T-helper 1 cell treated with Interleukin-12 subunit alpha and Interleukin-12 subunit beta and Interleukin-4 antibody, amounts not matched to agents 30 ng/mL and 1 ng/mL, for 36 hours (primary cell): ENCODE results near the gene ULK4. TPM values are rescaled to one million over a fixed set of nuclear protein-coding genes. Genes with fewer than 3 reads are reported as not detected.

Experiments used
- intact Hi-C: fragments of 100-400 bp; cut with micrococcal nuclease; formaldehyde crosslinking; loops from one replicate; pipeline ENCODE4 v1.15.1; 2024
- total RNA-seq: library from RNA; stranded (reverse); gene quantifications from 2 replicates; pipeline ENCODE4 v1.2.3, GENCODE V29; 2022

The ULK4 gene
- total RNA-seq, 1 donor from 2014 or later: 9.9 TPM

DNA sequence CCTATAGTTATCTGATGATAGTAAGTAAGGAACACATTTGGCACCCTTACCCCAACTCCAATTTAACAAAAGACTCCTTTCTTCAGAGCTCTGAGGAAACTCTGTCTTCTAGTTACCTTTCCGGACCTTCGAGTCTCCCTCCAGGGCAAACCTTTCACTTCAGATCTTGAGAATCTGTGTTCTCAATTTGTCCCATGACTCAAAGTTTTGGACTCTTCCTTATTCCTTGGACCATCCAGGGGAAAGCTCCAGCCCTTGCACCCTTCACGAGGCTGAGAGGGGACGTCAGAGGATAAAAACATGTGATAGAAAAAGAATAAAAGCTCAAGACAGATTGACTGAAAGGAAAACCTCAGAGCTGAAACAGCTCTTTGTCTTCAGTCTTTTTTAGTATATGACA is 685.7 kb downstream of the ULK4 start:
- intact Hi-C loops: no loop called here

DNA sequence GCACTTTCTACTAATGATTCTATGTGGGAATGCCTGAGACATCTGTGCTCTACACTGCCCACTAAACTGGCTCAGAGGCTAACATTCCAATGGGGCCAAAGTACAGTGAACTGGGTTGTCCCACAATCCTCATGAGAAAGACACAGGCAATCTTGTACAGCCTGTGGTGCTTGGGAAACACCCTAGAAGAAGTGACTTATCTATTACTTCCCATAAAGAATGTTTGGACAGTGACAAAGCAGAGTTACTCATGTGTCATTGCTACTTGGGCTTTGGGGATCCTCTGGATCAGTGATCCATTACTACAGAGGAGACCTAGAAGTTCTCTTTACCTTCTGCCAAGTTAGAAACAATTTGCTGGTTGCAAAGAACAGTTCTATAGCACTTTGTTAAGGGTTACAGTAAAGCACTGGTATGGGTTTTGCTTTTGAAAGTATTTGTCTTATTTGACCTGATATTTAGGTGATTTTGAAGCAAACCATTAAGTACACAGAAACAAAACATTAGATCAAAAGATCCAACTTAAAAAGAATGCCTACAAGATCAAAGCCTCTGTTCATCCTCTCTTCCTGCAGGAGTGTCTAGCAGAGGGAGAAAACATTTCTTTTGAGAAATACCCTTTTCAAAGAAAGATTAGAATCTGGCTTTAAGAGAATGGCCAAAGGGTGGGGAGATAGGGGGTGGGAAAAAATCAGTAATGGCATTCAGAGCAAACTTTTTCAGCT is 686.8 kb downstream of the ULK4 start:
- intact Hi-C loops: no loop called here

DNA sequence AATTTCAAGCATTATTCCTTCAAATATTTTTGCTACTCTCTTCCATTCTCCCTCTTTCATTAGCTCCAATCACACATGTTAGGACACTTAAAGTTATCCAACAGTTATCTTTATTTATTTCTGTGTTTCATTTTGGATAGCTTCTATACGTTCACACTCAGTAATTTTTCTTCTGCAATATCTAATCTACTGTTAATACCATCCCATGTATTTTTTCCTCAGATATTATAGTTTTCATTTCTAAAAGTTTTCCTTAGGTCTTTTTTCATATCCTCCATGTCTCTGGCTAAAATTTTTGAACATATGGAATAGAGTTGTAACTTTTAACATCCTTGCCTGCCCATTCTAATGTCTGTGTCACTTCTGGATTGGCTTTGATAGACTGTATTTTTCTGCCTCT is 689.2 kb downstream of the ULK4 start:
- intact Hi-C loops: no loop called here

GRCh38 chr3:41267975-41268640 is 693.8 kb downstream of the ULK4 start:
- intact Hi-C loops: no loop called here

DNA sequence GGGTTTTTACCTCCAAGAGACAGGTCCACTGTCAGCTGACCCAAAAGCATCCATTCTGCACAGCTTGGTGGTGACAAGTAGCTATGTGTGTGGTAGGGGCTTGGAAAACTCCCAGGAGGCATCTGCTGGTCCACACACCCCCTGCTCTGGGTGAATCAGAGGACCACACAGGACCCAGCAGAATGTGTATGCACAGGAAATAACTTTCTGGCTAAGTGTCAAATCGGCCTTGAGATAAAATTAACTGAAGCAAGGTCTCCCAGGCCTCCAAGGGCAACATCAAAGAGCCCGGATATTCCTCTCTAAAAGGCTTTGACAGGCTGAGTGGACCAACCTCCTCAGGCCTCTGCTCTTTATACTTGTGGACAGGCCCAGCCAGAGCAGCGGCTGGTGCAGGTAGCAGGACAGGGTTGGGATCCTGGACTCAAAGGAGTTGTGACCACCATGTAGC is 696.1 kb downstream of the ULK4 start:
- intact Hi-C loops: no loop called here

- intact Hi-C loops: no loop called here
Measured at GRCh38 chr3:41265011-41265545, 696.8 kb downstream of the ULK4 start.

- intact Hi-C loops: no loop called here
Measured at GRCh38 chr3:41260063-41260450, 701.8 kb downstream of the ULK4 start.

DNA sequence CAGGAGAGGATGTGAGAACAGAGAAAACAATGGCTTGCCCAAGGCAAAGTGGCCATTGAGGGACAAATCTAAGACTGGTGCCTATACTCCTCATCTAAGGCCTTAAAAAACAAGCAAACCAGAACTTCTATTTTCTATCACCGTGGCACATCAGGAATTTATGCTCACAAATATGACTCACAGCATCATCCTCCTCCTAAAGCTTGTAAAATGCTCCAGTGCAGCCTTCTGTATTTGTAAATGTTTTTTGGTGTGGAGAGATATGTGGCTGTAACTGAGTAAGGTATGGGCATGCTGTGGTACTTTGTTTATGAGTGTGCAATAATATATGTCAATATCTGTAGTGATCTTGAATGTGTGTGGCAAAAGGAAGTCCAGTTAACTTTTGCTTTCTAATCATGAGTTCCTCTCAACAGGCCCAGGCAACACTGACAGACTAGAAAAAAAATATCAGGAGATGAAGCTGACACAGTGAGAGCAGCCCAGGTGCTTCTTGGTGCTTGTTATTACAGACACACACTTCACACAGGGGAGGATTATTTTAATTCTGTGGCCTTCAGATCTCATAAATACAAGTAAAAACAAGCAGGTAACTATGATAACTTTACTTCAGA is 702.3 kb downstream of the ULK4 start:
- intact Hi-C loops: no loop called here

GRCh38 chr3:41258239-41258800 is 703.6 kb downstream of the ULK4 start:
- intact Hi-C loops: no loop called here

GRCh38 chr3:41251593-41251992 is 710.3 kb downstream of the ULK4 start:
- intact Hi-C loops: no loop called here

GRCh38 chr3:41250825-41251224 is 711.1 kb downstream of the ULK4 start:
- intact Hi-C loops: no loop called here

DNA sequence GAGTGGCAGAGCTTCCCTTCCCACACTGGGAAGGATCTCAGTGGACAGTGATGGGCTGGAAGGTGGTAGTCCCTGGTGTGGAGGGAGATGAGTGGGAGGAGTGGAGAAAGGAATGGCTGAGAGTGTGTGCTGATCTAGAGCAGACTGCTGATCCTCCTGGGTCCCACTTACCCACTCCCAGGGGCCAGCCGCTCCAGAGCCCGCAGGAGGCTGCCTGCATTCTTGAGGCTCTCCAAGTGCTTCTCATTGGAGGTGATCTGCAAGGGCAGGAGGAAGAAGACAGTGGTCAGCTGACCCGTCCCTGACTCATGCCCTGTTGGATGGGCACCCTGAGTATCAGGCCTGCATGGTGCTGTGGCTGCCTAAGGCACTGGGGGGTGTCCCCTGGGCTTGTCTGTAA is 712.6 kb downstream of the ULK4 start:
- intact Hi-C loops: no loop called here

DNA sequence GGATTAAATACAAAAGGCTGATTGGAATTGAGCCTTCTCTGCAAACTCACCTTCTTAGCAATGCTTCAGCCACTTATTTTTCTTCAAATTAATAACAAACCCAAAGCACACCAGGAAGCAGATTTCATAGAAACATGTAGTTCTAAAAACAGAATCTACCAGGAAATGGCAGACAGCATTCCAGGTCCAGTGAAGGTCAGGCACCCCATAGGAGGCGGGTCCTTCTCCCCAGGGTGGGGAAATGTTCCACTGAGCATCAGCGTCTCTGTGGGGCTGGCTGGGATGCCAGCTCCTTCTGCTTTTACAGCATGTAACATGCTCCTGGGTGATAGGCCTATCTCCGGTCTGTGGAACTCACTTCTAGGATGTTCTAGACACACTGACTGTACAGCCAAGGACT is 713.4 kb downstream of the ULK4 start:
- intact Hi-C loops: no loop called here

DNA sequence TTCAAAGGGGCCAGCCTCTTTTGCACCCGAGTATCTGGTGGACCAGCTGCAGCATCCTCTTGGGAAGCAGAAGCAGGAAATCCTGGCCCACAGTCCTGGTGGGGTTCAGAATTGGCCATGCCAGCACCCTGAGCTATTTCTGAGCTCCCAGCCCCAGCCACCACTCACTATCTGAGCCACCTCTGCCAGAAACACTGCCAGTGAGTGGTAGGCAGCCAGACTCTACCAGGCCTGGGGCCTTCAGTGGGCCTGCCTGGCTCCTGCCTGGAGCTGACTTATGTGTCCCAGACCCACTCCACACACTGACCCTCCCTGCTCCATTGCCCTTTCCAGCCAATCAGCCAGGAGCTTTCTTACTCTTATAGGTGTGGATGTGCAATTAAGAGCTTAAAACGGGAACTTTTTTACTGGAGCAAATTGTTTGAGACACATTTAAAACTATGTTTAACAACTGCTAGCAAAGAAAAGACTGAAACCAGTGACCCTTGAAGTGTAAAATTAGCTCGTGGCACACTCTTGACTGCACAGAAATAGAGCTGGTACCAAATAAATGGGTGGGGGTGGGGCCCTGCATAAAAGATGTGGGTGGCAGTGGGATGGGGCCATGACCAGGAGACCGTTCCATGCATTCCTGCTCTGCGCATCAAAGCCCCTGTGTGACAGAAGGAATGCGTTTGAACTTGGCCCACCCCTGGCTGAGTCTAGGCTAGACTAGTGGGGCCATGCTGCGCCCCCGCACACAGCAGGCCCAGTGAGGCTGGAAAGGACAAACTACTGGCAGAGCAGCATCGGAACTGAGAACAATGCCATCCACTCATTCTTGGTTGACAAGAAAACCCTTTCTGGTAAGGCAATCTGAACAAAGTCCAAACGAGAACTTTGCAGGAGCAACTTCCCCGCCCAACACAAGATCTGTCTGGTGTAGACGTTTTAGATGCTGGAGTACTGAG is 714.6 kb downstream of the ULK4 start:
- intact Hi-C loops: no loop called here

GRCh38 chr3:41244620-41245336 is 717.1 kb downstream of the ULK4 start:
- intact Hi-C loops: no loop called here

DNA sequence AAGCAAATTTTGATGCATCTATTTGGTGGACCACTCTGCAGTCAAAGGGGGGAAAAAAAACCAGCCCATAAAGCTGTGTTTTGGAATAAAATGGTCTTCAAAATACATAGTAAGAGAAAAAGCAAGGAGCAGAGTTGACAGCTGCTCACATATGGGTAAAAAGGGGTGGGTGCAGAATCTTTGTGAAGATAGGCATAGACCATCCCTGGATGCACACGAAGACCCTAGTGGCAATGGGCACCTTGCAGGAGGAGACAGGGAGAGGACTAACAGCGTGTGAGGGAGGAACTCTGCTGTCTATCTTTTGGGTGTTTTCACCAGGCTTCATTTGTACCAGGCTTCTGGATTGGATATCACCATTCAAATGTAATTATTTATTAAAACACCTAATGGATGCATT is 718.7 kb downstream of the ULK4 start:
- intact Hi-C loops: no loop called here

GRCh38 chr3:41241800-41242571 is 719.9 kb downstream of the ULK4 start:
- intact Hi-C loops: no loop called here

GRCh38 chr3:41241161-41241560 is 720.7 kb downstream of the ULK4 start:
- intact Hi-C loops: no loop called here

- intact Hi-C loops: no loop called here
Measured at GRCh38 chr3:41239587-41239986, 722.3 kb downstream of the ULK4 start.
